GM18507 (cell line): ENCODE results near the gene LGMN.
"Not testable (repeated sequence)": the region's sequence is repeated elsewhere in the genome, so short reads cannot be mapped to it uniquely, and the experiment has no call there.

Experiments used
- DNase-seq: peaks from one replicate; pipeline ENCODE4 v3.0.0; 2011; ENCODE audit warnings: low read depth; ENCODE audit not compliant: insufficient read length; ENCODE audit errors: extremely low spot score
- FAIRE-seq: peaks from 2 replicates; lab custom pipeline; 2011; peaks lifted over from hg19 to GRCh38; lab: Jason Lieb, UNC

The LGMN gene

GRCh38 chr14:92680781-92681650 lies 67.4 kb downstream of the LGMN start:
- FAIRE-seq = peak; percentile 90

GRCh38 chr14:92680330-92680729 lies 68.1 kb downstream of the LGMN start:
- FAIRE-seq = not testable (repeated sequence)

More at GRCh38 chr14:92680781-92681650, 67.4 kb downstream of the LGMN start:
- peak; percentile 55 for DNase-seq

GRCh38 chr14:92679246-92679645 lies 69.2 kb downstream of the LGMN start:
- DNase-seq = no peak
- no peak for FAIRE-seq

More at GRCh38 chr14:92680330-92680729, 68.1 kb downstream of the LGMN start:
- not testable (repeated sequence) for DNase-seq

GRCh38 chr14:92678766-92679165 lies 69.7 kb downstream of the LGMN start:
- DNase-seq = no peak
- no peak for FAIRE-seq

GRCh38 chr14:92677955-92678354 lies 70.5 kb downstream of the LGMN start:
- FAIRE-seq (no peak), DNase-seq (no peak)

- peak; percentile 98 for FAIRE-seq
- DNase-seq = peak; percentile 83
Measured at GRCh38 chr14:92677087-92677668, 71.2 kb downstream of the LGMN start.

- DNase-seq = no peak
- no peak for FAIRE-seq
Measured at GRCh38 chr14:92676403-92677086, 71.9 kb downstream of the LGMN start.

- no peak for DNase-seq
- no peak for FAIRE-seq
Measured at GRCh38 chr14:92675976-92676375, 72.5 kb downstream of the LGMN start.

GRCh38 chr14:92675421-92675820 lies 73.0 kb downstream of the LGMN start:
- no peak for DNase-seq
- peak; percentile 83 for FAIRE-seq

GRCh38 chr14:92673601-92674150 lies 74.8 kb downstream of the LGMN start:
- FAIRE-seq (no peak), DNase-seq (no peak)

- DNase-seq (no peak), FAIRE-seq (no peak)
Measured at GRCh38 chr14:92670643-92671366, 77.6 kb downstream of the LGMN start.

- DNase-seq = no peak
- peak; percentile 86 for FAIRE-seq
Measured at GRCh38 chr14:92670160-92670559, 78.3 kb downstream of the LGMN start.

GRCh38 chr14:92668276-92668973 lies 80.0 kb downstream of the LGMN start:
- DNase-seq = no peak
- FAIRE-seq = peak; percentile 74

GRCh38 chr14:92666251-92666650 lies 82.2 kb downstream of the LGMN start:
- FAIRE-seq (no peak), DNase-seq (no peak)

GRCh38 chr14:92665661-92666110 lies 82.7 kb downstream of the LGMN start:
- DNase-seq (no peak), FAIRE-seq (peak; percentile 60)

GRCh38 chr14:92663049-92663448 lies 85.4 kb downstream of the LGMN start:
- DNase-seq = no peak
- no peak for FAIRE-seq

GRCh38 chr14:92660571-92660970 lies 87.9 kb downstream of the LGMN start:
- FAIRE-seq = no peak
- no peak for DNase-seq

GRCh38 chr14:92659765-92660561 lies 88.5 kb downstream of the LGMN start:
- FAIRE-seq = peak; percentile 71
- DNase-seq = no peak
